OCI-M2 (cell line): Measurements from ENCODE around the gene NOS1AP.
"Not testable (repeated sequence)": the region's sequence is repeated elsewhere in the genome, so short reads cannot be mapped to it uniquely, and the experiment has no call there.

Experiments
- DNase-seq: peaks from one replicate; lab custom pipeline; 2025; ENCODE audit not compliant: unreplicated experiment; lab: John Stamatoyannopoulos, UW

Gene NOS1AP

GRCh38 chr1:162056579-162056978 lies 12.9 kb upstream of the NOS1AP start:
- DNase-seq = no peak

DNA sequence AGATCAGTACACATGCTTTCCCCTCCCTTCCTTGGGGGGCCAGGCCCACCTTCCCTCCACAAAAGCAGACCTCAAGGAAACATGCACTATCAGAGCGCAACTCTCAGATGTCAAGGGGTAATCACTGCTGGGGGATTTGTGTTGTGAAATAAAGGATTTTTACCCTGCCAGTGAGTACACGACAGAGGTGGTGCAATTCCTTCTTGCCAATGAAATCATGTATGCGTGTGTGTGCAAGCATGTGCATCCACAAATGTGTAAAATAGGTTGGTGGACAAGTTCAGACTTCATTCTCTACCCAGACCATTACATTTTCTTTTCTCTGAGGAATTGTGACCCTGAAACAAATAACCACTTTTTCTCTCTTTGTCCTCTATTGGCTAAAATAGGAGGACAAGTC lies 9.8 kb upstream of the NOS1AP start:
- no peak for DNase-seq

GRCh38 chr1:162060314-162060713 lies 9.2 kb upstream of the NOS1AP start:
- no peak for DNase-seq

DNA sequence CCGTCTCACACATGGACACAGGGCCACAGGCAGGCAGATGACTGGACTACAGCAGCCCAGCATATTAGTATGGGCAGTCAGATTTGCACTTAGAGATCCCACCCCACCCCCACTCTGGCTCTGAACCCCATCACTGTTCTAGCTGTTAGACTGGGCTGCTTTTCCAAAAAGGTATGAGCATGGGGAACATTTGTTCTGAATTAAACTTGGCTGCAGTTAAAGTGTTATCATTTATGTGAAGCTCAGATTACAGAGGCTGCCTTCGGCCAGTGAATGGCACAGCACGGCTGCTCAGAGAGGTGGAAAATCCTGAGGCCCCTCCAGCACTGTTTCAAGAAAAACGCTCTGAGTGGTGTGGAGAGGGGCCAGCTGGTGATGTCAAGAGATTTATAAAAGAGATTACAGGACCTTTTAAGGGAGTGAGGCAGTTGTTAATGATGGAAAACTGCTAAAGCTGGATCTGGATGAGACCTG lies 6.9 kb upstream of the NOS1AP start:
- no peak for DNase-seq

GRCh38 chr1:162065016-162065415 lies 4.5 kb upstream of the NOS1AP start:
- DNase-seq = no peak

- DNase-seq = not testable (repeated sequence)
Measured at GRCh38 chr1:162066836-162067235, 2.7 kb upstream of the NOS1AP start.

DNA sequence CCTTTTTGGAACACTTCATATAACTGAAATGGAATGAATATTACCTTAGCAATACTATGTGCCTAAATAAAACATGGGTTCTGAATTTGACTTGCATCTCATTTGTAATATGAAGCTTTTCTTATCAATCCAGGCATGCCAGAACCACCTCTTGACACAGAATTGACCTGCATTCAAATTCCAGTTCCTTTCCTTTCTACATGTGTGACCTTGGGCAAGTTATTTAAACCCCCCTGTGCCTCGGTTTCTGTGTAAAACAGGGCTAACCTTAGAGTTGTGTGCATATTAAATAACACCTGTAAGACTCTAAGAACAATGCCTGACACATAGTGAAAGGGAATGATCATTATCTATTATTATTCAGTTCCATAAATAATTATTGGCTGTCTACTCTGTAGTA lies 2.0 kb upstream of the NOS1AP start:
- no peak for DNase-seq

- DNase-seq = no peak
Measured at GRCh38 chr1:162068301-162068700, 1.2 kb upstream of the NOS1AP start.

- DNase-seq = no peak
Measured at GRCh38 chr1:162070094-162070748, 730 bp downstream of the NOS1AP start.

GRCh38 chr1:162070825-162071224 lies 1.3 kb downstream of the NOS1AP start:
- DNase-seq = no peak

DNA sequence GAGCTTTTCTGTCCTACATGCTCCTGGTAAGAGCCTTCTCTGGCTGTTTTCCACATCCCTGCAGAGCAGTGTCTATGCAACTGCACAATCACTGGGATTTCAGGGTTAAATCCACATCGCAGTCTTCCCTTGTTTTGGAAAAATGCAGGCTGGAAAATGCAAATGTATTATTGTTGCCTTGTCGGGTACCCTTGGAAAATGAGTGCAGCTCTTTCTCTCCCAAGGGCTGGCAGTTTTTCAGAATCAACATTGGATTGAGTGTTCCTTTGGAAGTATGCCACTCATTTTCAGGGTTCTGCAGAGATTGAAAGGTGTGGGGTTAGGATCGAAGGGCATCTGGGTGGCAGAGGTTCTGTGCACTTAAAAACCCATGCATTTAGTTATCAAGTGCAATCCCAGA lies 3.2 kb downstream of the NOS1AP start:
- no peak for DNase-seq

- no peak for DNase-seq
Measured at GRCh38 chr1:162074276-162075005, 5.0 kb downstream of the NOS1AP start.

GRCh38 chr1:162075862-162076261 lies 6.4 kb downstream of the NOS1AP start:
- no peak for DNase-seq

GRCh38 chr1:162077648-162078299 lies 8.3 kb downstream of the NOS1AP start:
- no peak for DNase-seq

DNA sequence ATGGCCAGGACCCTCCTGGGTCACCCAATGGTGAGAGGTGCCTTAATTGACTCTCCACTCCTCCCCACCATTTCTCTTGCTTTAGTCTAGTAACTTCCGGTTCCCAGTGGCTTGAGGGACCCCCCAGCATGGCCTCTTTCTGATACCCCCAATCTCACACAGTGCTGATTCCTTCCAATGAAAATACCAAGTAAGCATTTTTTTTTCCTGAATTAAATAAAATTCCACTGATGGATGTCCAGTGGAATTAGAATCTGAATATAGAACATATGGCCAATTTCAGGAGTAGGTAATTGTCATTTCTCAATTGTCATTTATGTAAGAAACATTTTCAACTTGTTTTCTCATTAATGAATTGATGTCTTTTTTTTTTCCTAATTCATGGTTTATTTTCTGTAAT lies 9.5 kb downstream of the NOS1AP start:
- DNase-seq = no peak

DNA sequence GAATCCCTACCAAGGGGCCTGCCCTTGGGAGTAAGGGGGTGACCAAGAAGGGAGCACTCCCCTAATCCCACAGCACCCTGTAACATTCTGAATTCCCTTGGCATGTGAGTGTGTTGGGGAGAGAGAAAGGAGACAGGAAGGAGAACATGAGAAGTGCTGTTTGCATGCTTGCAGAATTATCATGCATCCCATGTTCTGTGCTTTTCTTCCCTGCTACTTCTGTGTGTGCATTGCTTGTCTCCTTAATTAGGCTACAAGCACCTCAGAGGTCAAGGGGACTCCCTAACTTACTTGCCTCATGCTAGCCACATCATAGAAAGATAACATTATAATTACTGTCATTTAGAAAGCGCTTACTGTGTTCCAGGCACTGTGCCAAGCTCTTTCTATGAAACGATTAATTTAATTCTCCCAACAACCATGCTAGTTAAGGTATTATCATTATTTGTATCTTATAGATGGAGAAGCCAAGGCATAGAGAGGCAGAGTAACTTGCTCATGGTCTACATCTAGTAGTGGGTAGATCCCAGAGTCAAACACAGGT lies 11.1 kb downstream of the NOS1AP start:
- DNase-seq = no peak

GRCh38 chr1:162081316-162081715 lies 11.8 kb downstream of the NOS1AP start:
- DNase-seq = no peak

DNA sequence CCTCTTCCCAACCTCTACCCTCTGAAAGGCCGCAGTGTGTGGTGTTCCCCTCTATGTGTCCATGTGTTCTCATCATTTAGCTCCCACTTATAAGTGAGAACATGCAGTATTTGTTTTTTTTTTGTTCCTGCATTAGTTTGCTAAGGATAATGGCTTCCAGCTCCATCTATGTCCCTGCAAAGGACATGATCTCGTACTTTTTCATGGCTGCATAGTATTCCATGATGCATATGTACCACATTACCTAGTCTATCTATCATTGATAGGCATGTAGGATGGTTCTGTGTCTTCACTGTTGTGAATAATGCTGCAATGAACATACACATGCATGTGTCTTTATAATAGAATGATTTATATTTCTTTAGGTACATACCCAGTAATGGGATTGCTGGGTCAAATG lies 12.6 kb downstream of the NOS1AP start:
- not testable (repeated sequence) for DNase-seq

DNA sequence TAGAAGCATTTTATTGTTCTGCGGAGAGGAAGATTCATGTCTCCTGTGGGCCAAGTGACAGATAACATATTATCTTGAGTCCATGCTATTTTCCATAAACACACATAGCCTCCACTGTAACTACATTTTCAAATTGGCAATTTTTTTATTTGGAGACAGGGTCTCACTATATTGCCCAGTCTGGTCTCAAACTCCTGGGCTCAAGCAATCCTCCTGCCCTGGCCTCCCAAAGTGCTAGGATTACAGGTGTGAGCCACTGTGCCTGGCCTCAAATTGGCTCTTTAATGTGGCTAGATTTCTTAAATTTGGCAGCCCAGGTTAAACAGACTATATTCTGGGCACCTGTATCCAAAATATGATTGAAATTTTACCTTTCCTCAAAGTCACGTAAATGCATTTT lies 13.8 kb downstream of the NOS1AP start:
- no peak for DNase-seq

GRCh38 chr1:162085991-162086390 lies 16.5 kb downstream of the NOS1AP start:
- no peak for DNase-seq

DNA sequence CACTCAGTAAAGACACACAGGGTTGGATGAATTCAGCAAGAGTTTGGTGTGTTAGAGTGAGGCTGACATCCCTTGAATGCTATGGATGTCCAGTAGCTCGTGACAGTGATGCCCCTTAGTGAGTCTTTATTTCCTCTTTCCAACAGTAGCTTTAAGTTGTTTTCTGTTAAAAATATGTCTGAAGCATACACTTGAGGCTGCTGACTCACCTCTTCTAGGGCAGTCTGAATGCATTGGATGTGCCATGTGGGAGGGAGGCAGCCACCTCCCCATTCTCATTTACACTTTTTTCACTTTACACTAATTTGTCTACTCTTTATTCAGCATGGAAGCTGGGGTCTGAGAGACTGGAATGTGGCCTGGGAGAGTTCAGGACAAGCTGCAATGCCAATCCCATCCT lies 17.6 kb downstream of the NOS1AP start:
- no peak for DNase-seq

GRCh38 chr1:162087574-162087973 lies 18.1 kb downstream of the NOS1AP start:
- no peak for DNase-seq
